ENCODE data around the gene CD28.

Gene CD28

DNA sequence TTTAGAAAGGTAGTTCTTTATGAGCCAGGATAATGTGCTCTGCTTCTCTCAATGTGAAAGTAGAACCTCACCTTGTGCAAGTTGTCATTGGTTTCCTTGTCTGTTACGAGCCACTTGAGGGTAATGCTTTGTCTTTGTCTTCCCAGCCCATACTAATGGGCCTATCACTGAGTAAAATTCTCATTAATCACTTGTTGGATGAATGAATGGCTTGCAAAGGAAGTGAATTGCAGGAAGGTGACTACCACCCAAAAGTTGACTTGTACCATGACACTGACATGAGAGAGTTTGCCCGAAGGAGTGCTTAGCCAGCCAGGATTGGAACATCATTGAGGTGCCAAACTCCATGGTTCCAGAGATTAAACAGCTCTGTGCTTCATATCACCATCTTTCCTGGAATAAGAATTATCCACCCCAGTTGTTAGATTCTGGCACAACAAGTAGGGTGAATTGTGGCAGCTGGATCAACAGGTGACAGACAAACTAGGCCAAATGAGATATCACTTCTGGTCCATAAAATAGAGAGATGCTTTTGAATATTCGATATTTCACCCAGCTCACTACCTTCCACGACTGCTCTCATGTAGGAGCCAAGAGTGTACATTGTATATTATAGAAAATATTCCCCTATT is 20.5 kb upstream of the CD28 start:
- H3K27ac ChIP-seq (ENCODE audit: insufficient read depth in 1 of 2, low read depth in 1 of 2, low read length in 2 of 2, poor library complexity in 1 of 2, severe bottlenecking in 2 of 2) = no peak overlapping the region
- peaks cover 0 to 31% (median 13%) of the 10 kb centered on the region in 4 experiments for H3K4me1 ChIP-seq (ENCODE audit: control extremely low read depth in 1 of 4, control insufficient read depth in 4 of 4, insufficient read depth in 4 of 4, low read length in 3 of 4)
- no peaks in the 10 kb centered on the region for H3K36me3 ChIP-seq (ENCODE audit: control insufficient read depth in 4 of 4, insufficient read depth in 4 of 4, low read length in 3 of 4)
- WGBS (ENCODE audit: insufficient coverage) = 100% methylated on average over 1 of the region's 4 CpGs
- no peaks in the 10 kb centered on the region for H3K9me3 ChIP-seq (ENCODE audit: control extremely low read depth in 1 of 5, control insufficient read depth in 4 of 5, insufficient read depth in 2 of 5, low read depth in 1 of 5, low read length in 4 of 5)
- DNase-seq = no peak
- no peaks in the 10 kb centered on the region for H3K27me3 ChIP-seq (replicated peaks in 2 of 5; ENCODE audit: control insufficient read depth in 4 of 5, insufficient read depth in 5 of 5, low read length in 4 of 5)
- POLR2A ChIA-PET = interaction anchor here (0.5 kb wide), 1 partner anchor 251 kb away, joined by 4 read pairs; no protein-coding TSS in a partner anchor
- no peak overlapping the region for H3K4me3 ChIP-seq (ENCODE audit: control insufficient read depth in 1 of 7, extremely low read depth in 1 of 7, insufficient read depth in 4 of 7, low read depth in 2 of 7, low read length in 6 of 7)
- CTCF ChIA-PET = interaction anchor here (1.1 kb wide), 1 partner anchor 9 kb away, joined by 3 read pairs; no protein-coding TSS in a partner anchor

DNA sequence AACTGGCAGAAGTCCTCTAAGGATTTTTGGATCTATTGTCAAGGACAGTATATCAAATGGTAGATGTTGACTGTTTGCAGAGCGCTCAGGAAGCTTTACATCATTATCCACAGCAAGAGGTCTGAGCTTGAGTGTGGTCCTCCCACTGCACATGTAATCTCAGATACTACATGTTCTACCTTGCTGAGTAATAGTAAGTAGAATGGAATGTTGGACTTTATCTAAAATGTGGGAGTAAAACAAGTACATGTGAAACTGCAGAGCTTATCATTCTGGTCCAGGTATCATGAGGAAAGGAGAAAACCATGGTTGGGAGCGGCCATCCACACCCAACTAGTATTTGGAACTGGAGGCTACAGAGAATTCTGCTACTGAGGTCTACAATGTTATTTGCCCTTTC is 19.3 kb upstream of the CD28 start:
- no peak for DNase-seq
- Histone ChIP-seq H3K27me3 (replicated peaks in 2 of 5; ENCODE audit: control insufficient read depth in 4 of 5, insufficient read depth in 5 of 5, low read length in 4 of 5) (no peaks in the 10 kb centered on the region), H3K4me1 (ENCODE audit: control extremely low read depth in 1 of 4, control insufficient read depth in 4 of 4, insufficient read depth in 4 of 4, low read length in 3 of 4) (peaks cover 0 to 31% (median 13%) of the 10 kb centered on the region in 4 experiments), H3K36me3 (ENCODE audit: control insufficient read depth in 4 of 4, insufficient read depth in 4 of 4, low read length in 3 of 4) (no peaks in the 10 kb centered on the region), H3K9me3 (ENCODE audit: control extremely low read depth in 1 of 5, control insufficient read depth in 4 of 5, insufficient read depth in 2 of 5, low read depth in 1 of 5, low read length in 4 of 5) (no peaks in the 10 kb centered on the region), H3K27ac (ENCODE audit: insufficient read depth in 1 of 2, low read depth in 1 of 2, low read length in 2 of 2, poor library complexity in 1 of 2, severe bottlenecking in 2 of 2) (no peak overlapping the region), H3K4me3 (ENCODE audit: control insufficient read depth in 1 of 7, extremely low read depth in 1 of 7, insufficient read depth in 4 of 7, low read depth in 2 of 7, low read length in 6 of 7) (no peak overlapping the region)
- CTCF ChIA-PET = interaction anchor here (0.7 to 0.8 kb wide), 2 partner anchors 16 to 97 kb away, joined by 3 to 4 read pairs; no protein-coding TSS in a partner anchor
- 100% methylated on average over 1 of the region's 2 CpGs for WGBS (ENCODE audit: insufficient coverage)
- POLR2A ChIA-PET = no interaction called here

DNA sequence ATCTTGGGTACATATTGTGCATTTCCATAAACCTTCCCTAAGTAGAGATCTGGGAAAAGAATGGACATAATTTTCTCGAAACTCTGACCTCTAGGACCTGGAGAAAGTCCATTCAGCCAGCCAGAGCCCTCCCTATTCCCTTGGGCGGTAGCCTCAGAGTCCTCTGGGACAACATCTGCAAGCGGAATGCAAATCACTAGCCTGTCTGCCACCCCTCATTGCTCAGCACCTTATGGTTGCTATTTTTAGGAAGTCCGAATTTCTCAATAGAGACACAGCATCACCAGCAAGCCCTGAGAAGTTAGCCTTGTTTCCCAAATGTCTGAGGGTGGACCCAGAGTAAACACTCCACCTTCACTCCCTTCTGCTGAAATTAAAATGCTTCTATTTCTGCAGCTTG is 17.6 kb upstream of the CD28 start:
- peaks cover 0 to 31% (median 13%) of the 10 kb centered on the region in 4 experiments for H3K4me1 ChIP-seq (ENCODE audit: control extremely low read depth in 1 of 4, control insufficient read depth in 4 of 4, insufficient read depth in 4 of 4, low read length in 3 of 4)
- POLR2A ChIA-PET = no interaction called here
- peak overlapping the region in 1 of 7 experiments; percentile 19 for H3K4me3 ChIP-seq (ENCODE audit: control insufficient read depth in 1 of 7, extremely low read depth in 1 of 7, insufficient read depth in 4 of 7, low read depth in 2 of 7, low read length in 6 of 7)
- H3K9me3 ChIP-seq (ENCODE audit: control extremely low read depth in 1 of 5, control insufficient read depth in 4 of 5, insufficient read depth in 2 of 5, low read depth in 1 of 5, low read length in 4 of 5) = no peaks in the 10 kb centered on the region
- 54% methylated on average over 4 of the region's 4 CpGs for WGBS (ENCODE audit: insufficient coverage)
- no peaks in the 10 kb centered on the region for H3K27me3 ChIP-seq (replicated peaks in 2 of 5; ENCODE audit: control insufficient read depth in 4 of 5, insufficient read depth in 5 of 5, low read length in 4 of 5)
- CTCF ChIA-PET = no interaction called here
- DNase-seq = peak in 2 of 3 donors; percentile 35 to 55
- H3K27ac ChIP-seq (ENCODE audit: insufficient read depth in 1 of 2, low read depth in 1 of 2, low read length in 2 of 2, poor library complexity in 1 of 2, severe bottlenecking in 2 of 2) = no peak overlapping the region
- no peaks in the 10 kb centered on the region for H3K36me3 ChIP-seq (ENCODE audit: control insufficient read depth in 4 of 4, insufficient read depth in 4 of 4, low read length in 3 of 4)

DNA sequence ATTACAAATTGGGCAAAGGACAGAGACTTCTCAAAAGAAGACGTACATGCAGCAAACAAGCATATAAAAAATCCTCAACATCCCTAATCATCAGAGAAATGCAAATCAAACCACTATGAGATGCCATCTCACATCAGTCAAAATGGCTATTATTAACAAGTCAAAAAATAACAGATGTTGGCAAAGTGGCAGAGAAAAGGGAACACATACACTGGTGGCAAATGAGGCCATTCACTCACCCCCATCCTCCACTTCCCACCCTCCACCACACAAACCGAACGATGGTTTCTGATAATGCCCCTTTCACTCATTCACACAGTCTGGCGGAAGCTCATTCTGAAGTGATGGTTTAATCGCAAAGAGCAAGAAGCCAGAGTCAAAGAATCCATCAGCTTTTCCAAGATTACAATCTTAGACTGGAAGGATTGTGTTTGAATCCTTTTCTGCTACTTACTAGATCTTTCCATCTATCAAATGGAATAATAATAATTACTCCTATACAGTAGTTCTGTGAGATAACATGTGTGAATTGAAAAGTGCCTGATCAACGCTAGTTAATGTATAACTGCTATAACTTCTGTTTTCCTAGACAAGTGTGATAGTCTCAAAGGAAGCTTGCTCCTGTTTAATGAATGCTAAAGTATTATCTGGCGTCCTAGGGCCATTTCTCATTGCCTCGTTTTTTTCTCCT is 16.9 kb upstream of the CD28 start:
- ChIA-PET POLR2A (no interaction called here), CTCF (interaction anchor here (1.1 kb wide), 1 partner anchor 8 kb away, joined by 3 read pairs; no protein-coding TSS in a partner anchor)
- Histone ChIP-seq H3K4me1 (ENCODE audit: control extremely low read depth in 1 of 4, control insufficient read depth in 4 of 4, insufficient read depth in 4 of 4, low read length in 3 of 4) (peaks cover 0 to 31% (median 13%) of the 10 kb centered on the region in 4 experiments), H3K4me3 (ENCODE audit: control insufficient read depth in 1 of 7, extremely low read depth in 1 of 7, insufficient read depth in 4 of 7, low read depth in 2 of 7, low read length in 6 of 7) (peak overlapping the region in 1 of 7 experiments; percentile 19), H3K27me3 (replicated peaks in 2 of 5; ENCODE audit: control insufficient read depth in 4 of 5, insufficient read depth in 5 of 5, low read length in 4 of 5) (no peaks in the 10 kb centered on the region), H3K27ac (ENCODE audit: insufficient read depth in 1 of 2, low read depth in 1 of 2, low read length in 2 of 2, poor library complexity in 1 of 2, severe bottlenecking in 2 of 2) (no peak overlapping the region), H3K9me3 (ENCODE audit: control extremely low read depth in 1 of 5, control insufficient read depth in 4 of 5, insufficient read depth in 2 of 5, low read depth in 1 of 5, low read length in 4 of 5) (no peaks in the 10 kb centered on the region), H3K36me3 (ENCODE audit: control insufficient read depth in 4 of 4, insufficient read depth in 4 of 4, low read length in 3 of 4) (no peaks in the 10 kb centered on the region)
- 55% methylated on average over 5 of the region's 8 CpGs for WGBS (ENCODE audit: insufficient coverage)
- peak; percentile 49 to 91 (median 88) for DNase-seq

DNA sequence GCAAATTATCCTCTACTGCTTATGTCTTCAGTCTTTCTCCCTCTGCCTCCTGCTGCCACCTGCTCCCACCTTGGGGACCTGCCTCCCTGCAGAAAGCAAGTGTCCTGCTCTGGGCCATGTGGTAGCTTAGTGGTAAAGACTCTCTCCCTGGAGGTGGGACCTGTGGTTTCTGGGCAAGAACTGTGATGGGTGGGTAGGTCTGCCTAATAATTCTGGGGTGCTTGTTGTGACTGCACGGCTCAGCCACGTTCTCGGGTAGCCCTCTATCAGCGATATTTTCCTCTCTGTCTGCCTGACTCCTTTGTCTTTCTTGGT is 16.4 kb upstream of the CD28 start:
- ChIA-PET POLR2A (no interaction called here), CTCF (interaction anchor here (1.1 kb wide), 1 partner anchor 9 kb away, joined by 3 read pairs; no protein-coding TSS in a partner anchor)
- H3K4me3 ChIP-seq (ENCODE audit: control insufficient read depth in 1 of 7, extremely low read depth in 1 of 7, insufficient read depth in 4 of 7, low read depth in 2 of 7, low read length in 6 of 7) = no peak overlapping the region
- H3K27me3 ChIP-seq (replicated peaks in 2 of 5; ENCODE audit: control insufficient read depth in 4 of 5, insufficient read depth in 5 of 5, low read length in 4 of 5) = no peaks in the 10 kb centered on the region
- H3K27ac ChIP-seq (ENCODE audit: insufficient read depth in 1 of 2, low read depth in 1 of 2, low read length in 2 of 2, poor library complexity in 1 of 2, severe bottlenecking in 2 of 2) = no peak overlapping the region
- no peak for DNase-seq
- H3K9me3 ChIP-seq (ENCODE audit: control extremely low read depth in 1 of 5, control insufficient read depth in 4 of 5, insufficient read depth in 2 of 5, low read depth in 1 of 5, low read length in 4 of 5) = no peaks in the 10 kb centered on the region
- peaks cover 0 to 31% (median 13%) of the 10 kb centered on the region in 4 experiments for H3K4me1 ChIP-seq (ENCODE audit: control extremely low read depth in 1 of 4, control insufficient read depth in 4 of 4, insufficient read depth in 4 of 4, low read length in 3 of 4)
- no peaks in the 10 kb centered on the region for H3K36me3 ChIP-seq (ENCODE audit: control insufficient read depth in 4 of 4, insufficient read depth in 4 of 4, low read length in 3 of 4)
- no CpG with 5 or more reads among the region's 4 CpGs for WGBS (ENCODE audit: insufficient coverage)

DNA sequence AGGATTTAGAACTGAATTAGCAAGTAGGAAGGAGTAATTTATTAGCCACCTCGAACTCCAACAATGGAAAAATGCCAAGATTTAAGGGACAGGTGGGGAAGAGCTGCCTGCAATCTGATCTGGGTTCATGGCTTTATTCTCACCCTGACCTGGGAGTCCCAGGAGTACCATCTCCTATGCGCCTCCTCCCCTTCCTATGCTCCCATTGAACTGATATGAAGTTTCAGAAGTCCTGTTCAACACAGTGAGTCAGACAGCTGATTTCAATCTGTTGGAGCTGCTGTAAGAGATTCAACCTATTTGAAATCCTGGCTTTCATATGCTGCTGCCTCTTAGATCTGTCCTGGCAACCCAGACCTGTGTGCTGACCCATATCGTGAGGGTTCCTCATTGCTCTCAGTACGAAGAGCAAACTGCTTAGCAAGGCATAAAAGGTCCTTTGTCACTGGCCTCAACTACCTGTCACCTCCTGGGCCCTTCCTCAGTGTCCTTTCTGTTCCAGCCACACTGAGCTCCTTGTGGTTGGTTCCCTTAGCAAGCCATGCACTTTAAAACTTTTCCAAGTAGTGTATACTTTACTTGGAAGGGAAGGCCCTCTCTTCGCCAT is 15.9 kb upstream of the CD28 start:
- no peak for DNase-seq
- ChIA-PET POLR2A (no interaction called here), CTCF (interaction anchor here (1.1 kb wide), 1 partner anchor 9 kb away, joined by 3 read pairs; no protein-coding TSS in a partner anchor)
- no peaks in the 10 kb centered on the region for H3K36me3 ChIP-seq (ENCODE audit: control insufficient read depth in 4 of 4, insufficient read depth in 4 of 4, low read length in 3 of 4)
- no peaks in the 10 kb centered on the region for H3K9me3 ChIP-seq (ENCODE audit: control extremely low read depth in 1 of 5, control insufficient read depth in 4 of 5, insufficient read depth in 2 of 5, low read depth in 1 of 5, low read length in 4 of 5)
- WGBS (ENCODE audit: insufficient coverage) = 89% methylated on average over 5 of the region's 5 CpGs
- H3K4me1 ChIP-seq (ENCODE audit: control extremely low read depth in 1 of 4, control insufficient read depth in 4 of 4, insufficient read depth in 4 of 4, low read length in 3 of 4) = peaks cover 0 to 31% (median 13%) of the 10 kb centered on the region in 4 experiments
- no peak overlapping the region for H3K4me3 ChIP-seq (ENCODE audit: control insufficient read depth in 1 of 7, extremely low read depth in 1 of 7, insufficient read depth in 4 of 7, low read depth in 2 of 7, low read length in 6 of 7)
- no peaks in the 10 kb centered on the region for H3K27me3 ChIP-seq (replicated peaks in 2 of 5; ENCODE audit: control insufficient read depth in 4 of 5, insufficient read depth in 5 of 5, low read length in 4 of 5)
- H3K27ac ChIP-seq (ENCODE audit: insufficient read depth in 1 of 2, low read depth in 1 of 2, low read length in 2 of 2, poor library complexity in 1 of 2, severe bottlenecking in 2 of 2) = no peak overlapping the region

DNA sequence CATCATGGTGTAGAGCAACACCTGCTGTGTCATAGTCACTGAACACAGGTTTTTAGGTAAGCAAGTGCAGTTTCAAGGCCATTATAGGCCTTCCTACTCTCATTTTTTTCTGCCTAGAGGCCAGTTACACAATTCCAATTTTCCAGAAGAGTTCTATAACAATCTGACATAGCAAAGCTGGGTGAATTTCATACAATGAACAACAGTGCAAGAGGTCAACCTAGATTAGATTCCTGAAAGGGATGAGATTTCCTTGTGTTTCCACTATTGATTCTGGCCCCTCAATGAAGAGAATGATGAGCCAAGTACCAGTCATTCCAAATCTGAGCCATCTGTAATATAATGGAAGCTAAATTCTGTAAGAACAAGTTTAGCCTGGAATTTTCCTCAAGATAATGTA is 15.3 kb upstream of the CD28 start:
- Histone ChIP-seq H3K27me3 (replicated peaks in 2 of 5; ENCODE audit: control insufficient read depth in 4 of 5, insufficient read depth in 5 of 5, low read length in 4 of 5) (no peaks in the 10 kb centered on the region), H3K9me3 (ENCODE audit: control extremely low read depth in 1 of 5, control insufficient read depth in 4 of 5, insufficient read depth in 2 of 5, low read depth in 1 of 5, low read length in 4 of 5) (no peaks in the 10 kb centered on the region), H3K4me3 (ENCODE audit: control insufficient read depth in 1 of 7, extremely low read depth in 1 of 7, insufficient read depth in 4 of 7, low read depth in 2 of 7, low read length in 6 of 7) (no peak overlapping the region), H3K4me1 (ENCODE audit: control extremely low read depth in 1 of 4, control insufficient read depth in 4 of 4, insufficient read depth in 4 of 4, low read length in 3 of 4) (peaks cover 0 to 31% (median 13%) of the 10 kb centered on the region in 4 experiments), H3K36me3 (ENCODE audit: control insufficient read depth in 4 of 4, insufficient read depth in 4 of 4, low read length in 3 of 4) (no peaks in the 10 kb centered on the region), H3K27ac (ENCODE audit: insufficient read depth in 1 of 2, low read depth in 1 of 2, low read length in 2 of 2, poor library complexity in 1 of 2, severe bottlenecking in 2 of 2) (no peak overlapping the region)
- ChIA-PET POLR2A (no interaction called here), CTCF (no interaction called here)
- no peak for DNase-seq
